HCT116 (cell line): ENCODE measurements around the gene EI24. TPM values are rescaled to one million over a fixed set of nuclear protein-coding genes. Genes with fewer than 3 reads are reported as not detected.

Experiments used
- ATAC-seq: fragments of 200-7000 bp; cut with Tn5 transposase; 2 replicates; pipeline ENCODE4 v1.9.1; 2020; ENCODE audit warnings: mild to moderate bottlenecking, moderate library complexity
- BruUV-seq: library from RNA; stranded (reverse); fragments of 400-500 nt; replicated peaks from 2 replicates; lab custom pipeline; 2021; lab: Mats Ljungman, UMichigan
- CTCF ChIA-PET: fragments of 300-600 bp; sonication (Branson Sonifier 250); formaldehyde crosslinking; loops from one replicate; lab custom pipeline; 2021; ENCODE audit warnings: antibody characterized with exemption; lab: Charles Lee
- POLR2A ChIA-PET: fragments of 300-600, 350-600 bp; sonication (Branson Sonifier 250); formaldehyde crosslinking; loops from one replicate; lab custom pipeline; 2021; ENCODE audit warnings: antibody characterized with exemption; lab: Charles Lee
- RAD21 ChIA-PET, 2 experiments: fragments of 300-600 bp; sonication (Branson Sonifier 250); formaldehyde crosslinking; loops; one replicate each; lab custom pipeline; 2023; ENCODE audit warnings: low total read pairs in 2 of 2; ENCODE audit not compliant: uncharacterized antibody in 2 of 2, unreplicated experiment in 2 of 2, low non-redundant PET in 1 of 2; lab: Charles Lee
- DNase-seq: peaks from one replicate; pipeline ENCODE4 v3.0.0-alpha.2; 2010; ENCODE audit warnings: low read depth, low spot score
- H2AFZ ChIP-seq: fragments of 200-600 bp; shearing (Covaris generic), sonication (generic); 2 replicates; pipeline ENCODE4 v1.6.1; 2017; ENCODE audit warnings: low read depth, mixed run types, mixed read lengths, antibody characterized with exemption, low read length; ENCODE audit not compliant: poor library complexity, severe bottlenecking
- H3K27ac ChIP-seq: 2 replicates; pipeline ENCODE4 v1.5.1; 2012; ENCODE audit warnings: low read depth, low read length
- H3K27me3 ChIP-seq: fragments of 200-600 bp; sonication (generic); 2 replicates; pipeline ENCODE4 v1.6.1; 2016; ENCODE audit warnings: mixed run types, low read length, mixed read lengths; ENCODE audit not compliant: insufficient read depth
- H3K36me3 ChIP-seq, 2 experiments: fragments of 200-500 bp in 1 of 2; fragments of 200-600 bp in 1 of 2; sonication (Bioruptor generic) in 1 of 2; sonication (generic) in 1 of 2; 2 replicates each; pipeline versions ENCODE4 v1.5.1 to v1.6.1; 2014 to 2016; ENCODE audit warnings: low read length in 2 of 2, inconsistent platforms in 1 of 2, mixed read lengths in 1 of 2, mixed run types in 1 of 2; ENCODE audit not compliant: insufficient read depth in 2 of 2, control insufficient read depth in 1 of 2
- H3K4me1 ChIP-seq, 2 experiments: fragments of 200-600 bp in 1 of 2; sonication (generic) in 1 of 2; 2 replicates each; pipeline versions ENCODE4 v1.5.1 to v1.6.1; 2012 to 2017; ENCODE audit warnings: low read length in 2 of 2, inconsistent platforms in 1 of 2, mild to moderate bottlenecking in 1 of 2, mixed read lengths in 1 of 2, mixed run types in 1 of 2, moderate library complexity in 1 of 2; ENCODE audit not compliant: insufficient read depth in 2 of 2, control insufficient read depth in 1 of 2
- H3K4me2 ChIP-seq: fragments of 200-600 bp; sonication (generic); 2 replicates; pipeline ENCODE4 v1.6.1; 2017; ENCODE audit warnings: mixed run types, low read length, mixed read lengths
- H3K4me3 ChIP-seq, 2 experiments: fragments of 200-600 bp in 1 of 2; sonication (generic) in 1 of 2; replicated peaks in 1 of 2; 2 replicates each; pipeline ENCODE4 v1.5.1; 2011 to 2016; ENCODE audit warnings: low read length in 2 of 2, control low read depth in 1 of 2, low read depth in 1 of 2, mild to moderate bottlenecking in 1 of 2, mixed read lengths in 1 of 2, mixed run types in 1 of 2
- H3K79me2 ChIP-seq: fragments of 200-600 bp; sonication (generic); 2 replicates; pipeline ENCODE4 v1.6.1; 2017; ENCODE audit warnings: mild to moderate bottlenecking, mixed run types, low read length, moderate library complexity, mixed read lengths; ENCODE audit not compliant: insufficient read depth
- H3K9ac ChIP-seq: fragments of 200-600 bp; sonication (generic); 2 replicates; pipeline ENCODE4 v1.6.1; 2016; ENCODE audit warnings: low read length, mixed read lengths
- H3K9me2 ChIP-seq: fragments of 200-600 bp; sonication (generic), shearing (Covaris generic); 2 replicates; pipeline ENCODE4 v1.6.1; 2017; ENCODE audit warnings: mixed run types, mild to moderate bottlenecking, moderate library complexity; ENCODE audit not compliant: insufficient read depth
- H3K9me3 ChIP-seq, 2 experiments: fragments of 200-500 bp in 1 of 2; fragments of 200-600 bp in 1 of 2; sonication (Bioruptor generic) in 1 of 2; sonication (generic) in 1 of 2; 2 replicates each; pipeline ENCODE4 v1.6.1; 2014 to 2017; ENCODE audit warnings: low read length in 2 of 2, mixed read lengths in 2 of 2, inconsistent platforms in 1 of 2, low read depth in 1 of 2, mild to moderate bottlenecking in 1 of 2, mixed run types in 1 of 2, moderate library complexity in 1 of 2; ENCODE audit not compliant: control insufficient read depth in 1 of 2, insufficient read depth in 1 of 2
- H4K20me1 ChIP-seq: fragments of 200-600 bp; sonication (generic), shearing (Covaris generic); 2 replicates; pipeline ENCODE4 v1.6.1; 2017; ENCODE audit warnings: mixed run types, mild to moderate bottlenecking, moderate library complexity; ENCODE audit not compliant: insufficient read depth
- CEBPB ChIP-seq: IDR thresholded peaks from 2 replicates; pipeline ENCODE4 v1.6.1; 2012; ENCODE audit warnings: low read depth
- ELF1 ChIP-seq: IDR thresholded peaks from 2 replicates; pipeline ENCODE4 v1.6.1; 2012; ENCODE audit warnings: low read depth, borderline replicate concordance
- EZH2 ChIP-seq: fragments of 200-600 bp; sonication (generic); IDR thresholded peaks from 2 replicates; pipeline ENCODE4 v1.6.1; 2017; ENCODE audit warnings: antibody characterized with exemption, mixed run types
- EZH2phosphoT487 ChIP-seq: fragments of 200-600 bp; IDR thresholded peaks from 2 replicates; pipeline ENCODE4 v1.6.1; 2018; ENCODE audit warnings: antibody characterized with exemption, borderline replicate concordance
- JUND ChIP-seq: IDR thresholded peaks from 2 replicates; pipeline ENCODE4 v1.6.1; 2012
- POLR2A ChIP-seq: IDR thresholded peaks from 2 replicates; pipeline ENCODE4 v1.7.0; 2011; ENCODE audit warnings: borderline replicate concordance; ENCODE audit not compliant: insufficient read depth, insufficient read length; ENCODE audit errors: extremely low read depth
- POLR2AphosphoS5 ChIP-seq: IDR thresholded peaks from 2 replicates; pipeline ENCODE4 v1.6.1; 2011; ENCODE audit warnings: mild to moderate bottlenecking, low read depth, low read length, moderate library complexity
- RAD21 ChIP-seq: IDR thresholded peaks from 2 replicates; pipeline ENCODE4 v1.6.1; 2012; ENCODE audit warnings: low read depth, mild to moderate bottlenecking
- SIN3A ChIP-seq: IDR thresholded peaks from 2 replicates; pipeline ENCODE4 v1.6.1; 2012; ENCODE audit warnings: low read depth
- SP1 ChIP-seq: IDR thresholded peaks from 2 replicates; pipeline ENCODE4 v1.6.1; 2012; ENCODE audit warnings: low read depth
- SRF ChIP-seq: IDR thresholded peaks from 2 replicates; pipeline ENCODE4 v1.6.1; 2012; ENCODE audit warnings: low read depth
- TCF7L2 ChIP-seq: IDR thresholded peaks from 2 replicates; pipeline ENCODE4 v1.7.0; 2011; ENCODE audit warnings: borderline replicate concordance, inconsistent platforms; ENCODE audit not compliant: insufficient read depth, insufficient read length; ENCODE audit errors: extremely low read depth
- YY1 ChIP-seq: IDR thresholded peaks from 2 replicates; pipeline ENCODE4 v1.6.1; 2011; ENCODE audit warnings: low read length, low read depth, moderate library complexity, mild to moderate bottlenecking; ENCODE audit not compliant: insufficient replicate concordance; ENCODE audit errors: extremely low read depth
- ZFX ChIP-seq: fragments of 450-650 bp; IDR thresholded peaks from 2 replicates; pipeline ENCODE4 v1.6.1; 2017
- ZNF274 ChIP-seq: fragments of 200-500 bp; sonication (Bioruptor generic); IDR thresholded peaks from 2 replicates; pipeline ENCODE4 v1.6.1; 2014; ENCODE audit warnings: mild to moderate bottlenecking, low read depth, low read length, inconsistent platforms
- intact Hi-C: fragments of 100-400 bp; cut with micrococcal nuclease; formaldehyde crosslinking; loops from 2 replicates; pipeline ENCODE4 v1.10.0; 2022
- total RNA-seq: library from RNA; stranded (reverse); gene quantifications from one replicate; pipeline ENCODE4 v1.2.1, GENCODE V29; 2021; ENCODE audit not compliant: unreplicated experiment
- TF ChIP-seq, protein P1 (sequence below): IDR thresholded peaks from 2 replicates; pipeline ENCODE4 v1.6.1; 2012
- TF ChIP-seq, protein P2 (sequence below): IDR thresholded peaks from 2 replicates; pipeline ENCODE4 v1.6.1; 2012
- TF ChIP-seq, protein P3 (sequence below): IDR thresholded peaks from 2 replicates; pipeline ENCODE4 v1.6.1; 2011; ENCODE audit warnings: mild to moderate bottlenecking, low read length, moderate library complexity; ENCODE audit not compliant: insufficient replicate concordance; ENCODE audit errors: extremely low read depth

EI24 gene
- total RNA-seq, 1 experiment from 2014 or later, result 130 TPM

GRCh38 chr11:125525303-125525702 lies 44.0 kb upstream of the EI24 start:
- Histone ChIP-seq H3K9me3 (0 out of 4 replicates have a peak, but pooled peaks cover 0 to 3% of the 10 kb centered on the region in 2 experiments), H3K4me1 (no peaks in the 10 kb centered on the region), H3K9me2 (no peaks in the 10 kb centered on the region), H3K27ac (no peak overlapping the region), H3K4me2 (no peak overlapping the region), H4K20me1 (no peaks in the 10 kb centered on the region), H3K27me3 (no peaks in the 10 kb centered on the region), H3K36me3 (no peaks in the 10 kb centered on the region), H2AFZ (no peak overlapping the region), H3K79me2 (no peaks in the 10 kb centered on the region), H3K9ac (no peak overlapping the region), H3K4me3 (no peak overlapping the region)
- POLR2A ChIA-PET, result no interaction called here
- BruUV-seq, result no TSS peak
- intact Hi-C loops, result no loop called here
- CTCF ChIA-PET, result no interaction called here
- RAD21 ChIA-PET, result no interaction called here
- ATAC-seq (no peak), DNase-seq (no peak)
- TF ChIP-seq, protein P1, sequence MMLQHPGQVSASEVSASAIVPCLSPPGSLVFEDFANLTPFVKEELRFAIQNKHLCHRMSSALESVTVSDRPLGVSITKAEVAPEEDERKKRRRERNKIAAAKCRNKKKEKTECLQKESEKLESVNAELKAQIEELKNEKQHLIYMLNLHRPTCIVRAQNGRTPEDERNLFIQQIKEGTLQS, result no peak

GRCh38 chr11:125532668-125533067 lies 36.6 kb upstream of the EI24 start:
- no peaks in the 10 kb centered on the region for H3K79me2 ChIP-seq
- intact Hi-C loops, result no loop called here
- DNase-seq (no peak), ATAC-seq (no peak)
- no peak overlapping the region for H2AFZ ChIP-seq
- H3K4me2 ChIP-seq, result no peak overlapping the region
- H3K4me3 ChIP-seq, result no peak overlapping the region
- no peaks in the 10 kb centered on the region for H3K9me3 ChIP-seq
- H3K9me2 ChIP-seq, result no peaks in the 10 kb centered on the region
- no peaks in the 10 kb centered on the region for H4K20me1 ChIP-seq
- H3K9ac ChIP-seq, result no peak overlapping the region
- no peaks in the 10 kb centered on the region for H3K4me1 ChIP-seq
- H3K36me3 ChIP-seq, result no peaks in the 10 kb centered on the region
- no peaks in the 10 kb centered on the region for H3K27me3 ChIP-seq
- RAD21 ChIA-PET, result no interaction called here
- CTCF ChIA-PET, result no interaction called here
- H3K27ac ChIP-seq, result no peak overlapping the region
- BruUV-seq, result no TSS peak
- POLR2A ChIA-PET, result no interaction called here
- TF ChIP-seq SRF, result no peak
- no peak for TF ChIP-seq EZH2phosphoT487
- no peak for TF ChIP-seq POLR2A
- no peak for TF ChIP-seq YY1
- TF ChIP-seq ZNF274, result no peak
- no peak for TF ChIP-seq ZFX
- TF ChIP-seq, protein P2, sequence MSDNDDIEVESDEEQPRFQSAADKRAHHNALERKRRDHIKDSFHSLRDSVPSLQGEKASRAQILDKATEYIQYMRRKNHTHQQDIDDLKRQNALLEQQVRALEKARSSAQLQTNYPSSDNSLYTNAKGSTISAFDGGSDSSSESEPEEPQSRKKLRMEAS, result no peak
- TF ChIP-seq SP1, result no peak
- TF ChIP-seq TCF7L2, result no peak
- TF ChIP-seq CEBPB, result no peak
- TF ChIP-seq, protein P1, result no peak
- TF ChIP-seq SIN3A, result no peak
- TF ChIP-seq, protein P3, sequence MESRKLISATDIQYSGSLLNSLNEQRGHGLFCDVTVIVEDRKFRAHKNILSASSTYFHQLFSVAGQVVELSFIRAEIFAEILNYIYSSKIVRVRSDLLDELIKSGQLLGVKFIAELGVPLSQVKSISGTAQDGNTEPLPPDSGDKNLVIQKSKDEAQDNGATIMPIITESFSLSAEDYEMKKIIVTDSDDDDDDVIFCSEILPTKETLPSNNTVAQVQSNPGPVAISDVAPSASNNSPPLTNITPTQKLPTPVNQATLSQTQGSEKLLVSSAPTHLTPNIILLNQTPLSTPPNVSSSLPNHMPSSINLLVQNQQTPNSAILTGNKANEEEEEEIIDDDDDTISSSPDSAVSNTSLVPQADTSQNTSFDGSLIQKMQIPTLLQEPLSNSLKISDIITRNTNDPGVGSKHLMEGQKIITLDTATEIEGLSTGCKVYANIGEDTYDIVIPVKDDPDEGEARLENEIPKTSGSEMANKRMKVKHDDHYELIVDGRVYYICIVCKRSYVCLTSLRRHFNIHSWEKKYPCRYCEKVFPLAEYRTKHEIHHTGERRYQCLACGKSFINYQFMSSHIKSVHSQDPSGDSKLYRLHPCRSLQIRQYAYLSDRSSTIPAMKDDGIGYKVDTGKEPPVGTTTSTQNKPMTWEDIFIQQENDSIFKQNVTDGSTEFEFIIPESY, result no peak
- no peak for TF ChIP-seq JUND
- no peak for TF ChIP-seq ELF1
- no peak for TF ChIP-seq POLR2AphosphoS5
- TF ChIP-seq EZH2, result no peak
- TF ChIP-seq RAD21, result no peak
